ENCODE measurements around the gene ENOX2. TPM values are rescaled to one million over a fixed set of nuclear protein-coding genes. Genes with fewer than 3 reads are reported as not detected.
"Not testable (repeated sequence)": the region's sequence is repeated elsewhere in the genome, so short reads cannot be mapped to it uniquely, and the experiment has no call there.

ENOX2 gene
- total and polyA plus RNA-seq, 2 donors (not counting 1 experiment from before 2014, with no cell fraction given) = 5.1 to 18.8 TPM

DNA sequence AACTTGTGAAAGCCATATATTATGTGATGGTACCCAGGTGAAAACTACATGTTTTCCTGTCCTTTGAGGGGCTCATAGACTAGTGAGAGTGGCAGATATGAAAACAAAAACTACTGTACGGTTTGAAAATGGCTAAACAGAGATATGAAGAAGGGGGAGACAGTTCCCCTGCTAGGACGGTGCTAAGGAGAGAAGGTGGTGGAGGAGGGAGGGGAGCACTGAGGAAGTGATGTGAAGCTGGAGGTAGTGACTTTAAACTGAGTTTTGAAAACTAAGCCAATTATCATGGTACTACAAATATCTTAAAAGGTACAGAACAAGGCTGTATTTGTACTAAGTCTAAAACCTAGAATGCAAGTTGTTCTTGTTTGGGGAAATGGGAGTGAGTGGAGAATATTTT, 188.3 kb downstream of the ENOX2 start:
- Histone ChIP-seq H3K9me3 (ENCODE audit: control extremely low read depth in 1 of 3, control insufficient read depth in 2 of 3, insufficient read depth in 1 of 3, low read length in 2 of 3) (no peaks in the 10 kb centered on the region), H3K9ac (ENCODE audit: low read length) (no peak overlapping the region), H4K20me1 (ENCODE audit: control insufficient read depth, insufficient read depth, low read length, poor library complexity, severe bottlenecking) (no peaks in the 10 kb centered on the region), H3K27ac (ENCODE audit: low read length in 2 of 2) (no peak overlapping the region), H3K79me2 (ENCODE audit: control insufficient read depth, insufficient read depth, low read length) (no peaks in the 10 kb centered on the region), H3K4me1 (ENCODE audit: control insufficient read depth in 2 of 2, insufficient read depth in 2 of 2, low read length in 2 of 2) (no peaks in the 10 kb centered on the region), H3K4me3 (ENCODE audit: control extremely low read depth in 1 of 5, extremely low read depth in 1 of 5, insufficient read depth in 1 of 5, low read depth in 2 of 5, low read length in 4 of 5) (no peak overlapping the region), H3K4me2 (replicated peaks; ENCODE audit: low read depth, low read length, poor library complexity, severe bottlenecking) (no peak overlapping the region), H3K36me3 (replicated peaks in 1 of 2; ENCODE audit: control extremely low read depth in 1 of 2, control insufficient read depth in 1 of 2, extremely low read depth in 1 of 2, insufficient read depth in 2 of 2, low read length in 1 of 2) (no peaks in the 10 kb centered on the region), H3K27me3 (replicated peaks in 1 of 4; ENCODE audit: control extremely low read depth in 1 of 4, control insufficient read depth in 3 of 4, insufficient read depth in 4 of 4, low read length in 3 of 4) (no peaks in the 10 kb centered on the region), H2AFZ (ENCODE audit: insufficient read depth, low read depth, low read length, poor library complexity, severe bottlenecking) (no peak overlapping the region)
- ChIA-PET POLR2A (no interaction called here), CTCF (no interaction called here)
- intact Hi-C loops (cut with micrococcal nuclease) = no loop called here
- DNase-seq (no peak), ATAC-seq (ENCODE audit: low read depth) (no peak)
- 100% methylated on average over 1 of the region's 2 CpGs for WGBS (ENCODE audit: insufficient coverage)
- Mint-ChIP-seq H3K9me3 (ENCODE audit: insufficient read depth) (no peaks in the 10 kb centered on the region), H3K27me3 (no peaks in the 10 kb centered on the region), H3K27ac (no peak overlapping the region), H3K4me3 (no peak overlapping the region), H3K4me1 (no peaks in the 10 kb centered on the region)
- TF ChIP-seq EZH2 (IDR thresholded peaks at IDR 0.05; ENCODE audit: borderline replicate concordance, insufficient read depth, low read depth, low read length, poor library complexity, severe bottlenecking) = no peak

DNA sequence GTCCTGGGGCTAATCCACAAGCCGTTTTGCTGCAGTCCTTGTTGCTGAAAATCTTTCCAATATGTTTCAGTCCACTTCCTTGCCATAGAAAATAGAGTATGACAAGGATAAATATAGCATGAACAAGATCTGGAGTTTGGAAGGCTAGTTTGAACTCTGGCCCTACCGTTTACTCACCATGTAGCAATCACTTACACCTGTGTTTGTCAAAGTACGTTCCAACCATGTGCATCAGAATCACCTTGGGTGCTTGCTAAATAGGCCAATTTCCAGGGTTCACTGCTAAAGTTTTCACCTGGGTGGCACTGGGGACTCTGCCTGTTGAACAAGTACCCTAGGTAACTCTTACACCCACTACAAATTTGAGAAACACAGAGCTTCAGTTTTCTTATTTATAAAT, 188.9 kb downstream of the ENOX2 start:
- WGBS (ENCODE audit: insufficient coverage) = no CpG with 5 or more reads among the region's 3 CpGs
- H3K4me2 ChIP-seq (replicated peaks; ENCODE audit: low read depth, low read length, poor library complexity, severe bottlenecking) = no peak overlapping the region
- H3K9me3 ChIP-seq (ENCODE audit: control extremely low read depth in 1 of 3, control insufficient read depth in 2 of 3, insufficient read depth in 1 of 3, low read length in 2 of 3) = no peaks in the 10 kb centered on the region
- ChIA-PET POLR2A (no interaction called here), CTCF (no interaction called here)
- intact Hi-C loops (cut with micrococcal nuclease) = no loop called here
- H3K4me3 ChIP-seq (ENCODE audit: control extremely low read depth in 1 of 5, extremely low read depth in 1 of 5, insufficient read depth in 1 of 5, low read depth in 2 of 5, low read length in 4 of 5) = no peak overlapping the region
- no peak for TF ChIP-seq EZH2 (IDR thresholded peaks at IDR 0.05; ENCODE audit: borderline replicate concordance, insufficient read depth, low read depth, low read length, poor library complexity, severe bottlenecking)
- TF ChIP-seq, protein P1, sequence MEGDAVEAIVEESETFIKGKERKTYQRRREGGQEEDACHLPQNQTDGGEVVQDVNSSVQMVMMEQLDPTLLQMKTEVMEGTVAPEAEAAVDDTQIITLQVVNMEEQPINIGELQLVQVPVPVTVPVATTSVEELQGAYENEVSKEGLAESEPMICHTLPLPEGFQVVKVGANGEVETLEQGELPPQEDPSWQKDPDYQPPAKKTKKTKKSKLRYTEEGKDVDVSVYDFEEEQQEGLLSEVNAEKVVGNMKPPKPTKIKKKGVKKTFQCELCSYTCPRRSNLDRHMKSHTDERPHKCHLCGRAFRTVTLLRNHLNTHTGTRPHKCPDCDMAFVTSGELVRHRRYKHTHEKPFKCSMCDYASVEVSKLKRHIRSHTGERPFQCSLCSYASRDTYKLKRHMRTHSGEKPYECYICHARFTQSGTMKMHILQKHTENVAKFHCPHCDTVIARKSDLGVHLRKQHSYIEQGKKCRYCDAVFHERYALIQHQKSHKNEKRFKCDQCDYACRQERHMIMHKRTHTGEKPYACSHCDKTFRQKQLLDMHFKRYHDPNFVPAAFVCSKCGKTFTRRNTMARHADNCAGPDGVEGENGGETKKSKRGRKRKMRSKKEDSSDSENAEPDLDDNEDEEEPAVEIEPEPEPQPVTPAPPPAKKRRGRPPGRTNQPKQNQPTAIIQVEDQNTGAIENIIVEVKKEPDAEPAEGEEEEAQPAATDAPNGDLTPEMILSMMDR (IDR thresholded peaks at IDR 0.05) = no peak
- H4K20me1 ChIP-seq (ENCODE audit: control insufficient read depth, insufficient read depth, low read length, poor library complexity, severe bottlenecking) = no peaks in the 10 kb centered on the region
- H3K36me3 ChIP-seq (replicated peaks in 1 of 2; ENCODE audit: control extremely low read depth in 1 of 2, control insufficient read depth in 1 of 2, extremely low read depth in 1 of 2, insufficient read depth in 2 of 2, low read length in 1 of 2) = no peaks in the 10 kb centered on the region
- Mint-ChIP-seq H3K4me3 (no peak overlapping the region), H3K27me3 (no peaks in the 10 kb centered on the region), H3K4me1 (no peaks in the 10 kb centered on the region), H3K9me3 (ENCODE audit: insufficient read depth) (no peaks in the 10 kb centered on the region), H3K27ac (no peak overlapping the region)
- H3K4me1 ChIP-seq (ENCODE audit: control insufficient read depth in 2 of 2, insufficient read depth in 2 of 2, low read length in 2 of 2) = no peaks in the 10 kb centered on the region
- no peaks in the 10 kb centered on the region for H3K27me3 ChIP-seq (replicated peaks in 1 of 4; ENCODE audit: control extremely low read depth in 1 of 4, control insufficient read depth in 3 of 4, insufficient read depth in 4 of 4, low read length in 3 of 4)
- H3K79me2 ChIP-seq (ENCODE audit: control insufficient read depth, insufficient read depth, low read length) = no peaks in the 10 kb centered on the region
- no peak for DNase-seq
- no peak for ATAC-seq (ENCODE audit: low read depth)
- H2AFZ ChIP-seq (ENCODE audit: insufficient read depth, low read depth, low read length, poor library complexity, severe bottlenecking) = no peak overlapping the region
- H3K27ac ChIP-seq (ENCODE audit: low read length in 2 of 2) = no peak overlapping the region
- no peak overlapping the region for H3K9ac ChIP-seq (ENCODE audit: low read length)

DNA sequence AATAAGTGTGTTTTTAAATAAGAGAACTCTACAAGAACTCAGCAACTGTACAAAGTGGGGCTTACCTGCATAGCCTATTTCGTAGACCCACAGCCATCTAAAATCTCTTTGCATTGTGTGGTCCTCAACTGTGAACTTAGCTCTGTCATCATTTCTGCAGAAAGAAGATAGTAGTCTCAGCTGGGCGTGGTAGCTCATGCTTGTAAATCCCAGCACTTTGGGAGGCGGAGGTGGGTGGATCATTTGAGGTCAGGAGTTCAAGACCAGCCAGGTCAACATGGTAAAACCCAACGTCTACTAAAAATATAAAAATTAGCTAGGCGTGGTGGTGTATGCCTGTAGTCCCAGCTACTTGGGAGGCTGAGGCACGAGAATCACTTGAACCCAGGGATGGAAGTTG, 193.8 kb downstream of the ENOX2 start:
- H3K9ac ChIP-seq (ENCODE audit: low read length); ATAC-seq (ENCODE audit: low read depth); H3K4me3 ChIP-seq (ENCODE audit: control extremely low read depth in 1 of 5, extremely low read depth in 1 of 5, insufficient read depth in 1 of 5, low read depth in 2 of 5, low read length in 4 of 5); H3K9me3 Mint-ChIP-seq (ENCODE audit: insufficient read depth); H4K20me1 ChIP-seq (ENCODE audit: control insufficient read depth, insufficient read depth, low read length, poor library complexity, severe bottlenecking); POLR2A ChIA-PET; H2AFZ ChIP-seq (ENCODE audit: insufficient read depth, low read depth, low read length, poor library complexity, severe bottlenecking); H3K36me3 ChIP-seq (replicated peaks in 1 of 2; ENCODE audit: control extremely low read depth in 1 of 2, control insufficient read depth in 1 of 2, extremely low read depth in 1 of 2, insufficient read depth in 2 of 2, low read length in 1 of 2); H3K9me3 ChIP-seq (ENCODE audit: control extremely low read depth in 1 of 3, control insufficient read depth in 2 of 3, insufficient read depth in 1 of 3, low read length in 2 of 3); H3K79me2 ChIP-seq (ENCODE audit: control insufficient read depth, insufficient read depth, low read length); H3K27me3 ChIP-seq (replicated peaks in 1 of 4; ENCODE audit: control extremely low read depth in 1 of 4, control insufficient read depth in 3 of 4, insufficient read depth in 4 of 4, low read length in 3 of 4); H3K4me1 Mint-ChIP-seq; H3K4me1 ChIP-seq (ENCODE audit: control insufficient read depth in 2 of 2, insufficient read depth in 2 of 2, low read length in 2 of 2); H3K27me3 Mint-ChIP-seq; H3K27ac Mint-ChIP-seq; H3K27ac ChIP-seq (ENCODE audit: low read length in 2 of 2); DNase-seq; intact Hi-C loops (cut with micrococcal nuclease); CTCF ChIA-PET; H3K4me3 Mint-ChIP-seq; H3K4me2 ChIP-seq (replicated peaks; ENCODE audit: low read depth, low read length, poor library complexity, severe bottlenecking): not testable (repeated sequence)
- WGBS (ENCODE audit: insufficient coverage) = no CpG with 5 or more reads among the region's 6 CpGs
